NCI-H1048 (cell line): ENCODE measurements around the gene POLR2C.
A peak's percentile ranks its signal among the peaks of the same experiment; 100 is the strongest.
"Not testable (repeated sequence)": the region's sequence is repeated elsewhere in the genome, so short reads cannot be mapped to it uniquely, and the experiment has no call there.

Experiments used
- DNase-seq: peaks from one replicate; lab custom pipeline; 2025; lab: John Stamatoyannopoulos, UW

POLR2C gene

DNA sequence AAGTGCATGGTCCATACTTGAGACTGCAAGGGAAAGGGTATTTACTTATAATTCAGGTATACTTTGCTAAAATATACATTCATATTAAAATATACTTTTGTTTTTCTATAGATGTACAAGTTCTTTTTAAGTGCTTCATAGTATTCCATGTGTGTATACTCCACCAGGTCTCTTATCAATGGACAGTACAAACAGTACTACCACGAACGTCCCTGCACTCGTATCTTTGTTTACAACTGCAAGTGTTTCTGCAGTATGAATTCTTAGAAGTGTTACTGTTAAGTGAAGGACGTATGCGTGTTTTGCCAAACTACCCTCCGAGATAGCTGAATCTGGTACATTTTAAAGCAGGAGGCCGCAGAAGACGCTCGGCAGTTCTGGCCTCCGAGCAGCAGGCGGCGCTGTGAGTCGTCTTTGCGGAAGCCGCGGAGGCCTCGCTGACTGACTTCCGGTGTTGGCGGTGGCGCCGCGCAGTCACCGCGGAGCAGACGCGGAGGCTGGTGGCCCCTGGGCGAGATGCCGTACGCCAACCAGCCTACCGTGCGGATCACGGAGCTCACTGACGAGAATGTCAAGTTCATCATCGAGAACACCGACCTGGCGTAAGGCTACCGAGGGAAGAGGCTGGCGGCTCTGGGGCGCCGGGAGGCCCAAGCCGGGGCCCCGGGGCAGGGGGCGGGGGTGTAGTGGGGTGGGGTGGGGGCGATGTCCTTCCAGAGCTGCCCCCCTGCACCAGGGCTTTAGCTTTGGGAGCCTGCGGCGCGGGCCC lies at the start of gene POLR2C:
Gene POLR2C (plus strand): TSS at position 471 of the 769 bp plus-strand sequence. CDS start 46 bp downstream, at position 517.
- DNase-seq = peak; percentile 12

DNA sequence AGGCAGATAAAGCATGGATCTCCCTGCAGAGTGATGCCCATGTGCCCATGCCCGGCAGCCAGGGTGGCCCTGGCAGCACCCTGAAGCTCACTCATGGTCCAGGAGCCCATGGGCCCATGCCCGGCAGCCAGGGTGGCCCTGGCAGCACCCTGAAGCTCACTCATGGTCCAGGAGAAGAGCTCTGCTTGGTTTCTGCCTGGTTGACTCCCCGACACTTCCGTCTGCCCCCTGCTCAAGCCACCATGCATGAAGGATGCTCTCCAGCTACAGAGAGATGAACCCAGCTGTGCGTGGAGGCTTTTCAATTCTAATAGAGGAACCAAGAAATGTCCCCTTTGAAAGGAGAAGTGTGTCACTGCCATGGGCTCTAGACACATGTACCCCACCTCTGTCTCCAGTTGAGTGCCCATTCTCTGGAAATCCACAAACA lies 49.2 kb upstream of the POLR2C start:
- DNase-seq = no peak

DNA sequence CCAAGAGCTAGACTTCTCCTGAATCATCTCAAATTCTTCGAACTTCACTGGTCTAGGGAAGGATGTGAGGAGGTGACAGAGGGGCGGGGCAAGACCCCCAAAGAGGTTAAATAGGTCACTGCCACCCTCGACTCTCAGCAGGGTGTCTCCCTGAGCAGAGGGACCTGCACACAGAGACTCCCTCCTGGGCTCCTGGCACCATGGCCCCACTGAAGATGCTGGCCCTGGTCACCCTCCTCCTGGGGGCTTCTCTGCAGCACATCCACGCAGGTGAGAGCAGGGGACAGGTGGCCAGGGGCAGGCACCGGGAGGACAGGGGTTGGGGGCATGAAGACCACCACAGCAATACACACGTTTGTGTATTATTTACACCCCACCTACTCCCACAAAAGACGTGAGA lies 48.7 kb upstream of the POLR2C start:
- DNase-seq = no peak

DNA sequence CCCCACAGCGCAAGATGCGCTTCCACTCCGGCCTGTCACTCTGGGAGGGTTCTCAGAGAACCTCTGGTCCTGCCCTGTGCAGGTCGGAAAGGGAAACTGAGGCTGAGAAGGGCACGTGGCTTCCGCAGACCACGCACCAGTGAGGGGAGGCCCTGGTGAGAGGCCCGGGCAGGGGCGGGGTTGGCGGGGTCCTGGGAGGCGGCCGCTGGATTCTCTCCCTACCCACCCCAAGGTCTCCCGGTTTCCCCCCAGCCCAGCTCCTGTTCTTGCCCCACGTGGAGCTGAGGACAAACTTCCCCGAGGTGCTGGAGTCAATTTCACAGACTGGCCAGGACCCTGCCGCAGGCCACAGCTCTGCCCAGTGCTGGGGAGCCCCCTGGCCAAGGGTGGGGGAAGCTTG lies 46.4 kb upstream of the POLR2C start:
- no peak for DNase-seq

DNA sequence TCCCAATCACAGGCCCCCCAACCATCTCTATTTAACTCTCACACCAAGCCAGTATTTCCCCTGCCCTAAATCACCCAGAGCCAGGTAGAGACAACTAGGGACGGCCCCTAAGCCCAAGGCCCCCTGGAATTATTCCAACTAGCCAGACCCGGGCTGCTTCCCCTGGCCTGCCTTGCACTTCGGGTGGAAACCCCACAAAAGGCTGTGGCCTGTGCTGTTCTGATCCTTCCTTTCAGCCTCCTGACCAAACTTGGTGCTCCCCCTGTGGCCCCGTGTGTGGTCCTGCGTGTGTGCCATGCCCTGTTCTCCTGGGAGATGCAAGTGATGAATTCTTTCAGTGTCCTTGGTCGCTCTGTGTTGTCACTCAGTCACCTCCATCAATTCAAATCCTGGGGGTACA lies 43.0 kb upstream of the POLR2C start:
- no peak for DNase-seq

DNA sequence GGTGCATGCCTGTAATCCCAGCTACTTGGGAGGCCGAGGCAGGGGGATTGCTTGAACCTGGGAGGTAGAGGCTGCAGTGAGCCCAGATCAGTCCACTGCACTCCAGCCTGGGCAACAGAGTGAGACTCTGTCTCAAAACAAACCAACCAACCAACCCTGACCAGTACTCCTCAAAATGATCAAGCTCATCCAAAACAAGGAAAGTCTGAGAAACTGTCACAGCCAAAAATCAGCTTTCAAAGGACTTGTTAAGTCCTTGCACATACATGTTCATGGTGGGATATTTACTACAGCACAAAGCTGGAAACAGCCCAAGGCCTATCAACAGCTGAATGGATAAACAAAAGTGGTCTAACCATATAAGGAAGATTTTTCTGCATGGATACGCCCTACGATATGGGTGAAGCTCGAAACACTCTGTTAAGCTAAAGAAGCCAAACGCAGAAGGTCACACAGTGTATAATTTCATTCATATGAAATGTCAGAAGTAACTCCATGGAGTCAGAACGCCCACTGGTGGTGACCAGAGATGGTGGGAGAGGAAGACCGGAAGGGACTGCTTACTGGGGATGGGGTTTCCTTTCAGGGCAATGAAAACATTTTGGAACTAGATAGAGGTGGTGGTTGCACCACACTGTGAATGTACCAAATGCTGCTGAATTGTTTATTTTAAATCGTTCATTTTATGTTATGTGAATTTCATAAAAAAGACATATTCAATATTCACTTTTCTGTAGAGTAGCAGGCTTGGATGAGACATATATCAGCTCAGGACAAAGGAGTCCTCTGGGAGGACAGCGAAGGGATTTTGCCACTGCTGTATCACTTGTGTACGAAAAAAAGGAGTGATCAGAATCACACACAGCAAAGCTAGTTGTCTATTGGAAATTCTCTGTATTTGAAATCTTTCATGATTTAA lies 40.2 kb upstream of the POLR2C start:
- DNase-seq = no peak

DNA sequence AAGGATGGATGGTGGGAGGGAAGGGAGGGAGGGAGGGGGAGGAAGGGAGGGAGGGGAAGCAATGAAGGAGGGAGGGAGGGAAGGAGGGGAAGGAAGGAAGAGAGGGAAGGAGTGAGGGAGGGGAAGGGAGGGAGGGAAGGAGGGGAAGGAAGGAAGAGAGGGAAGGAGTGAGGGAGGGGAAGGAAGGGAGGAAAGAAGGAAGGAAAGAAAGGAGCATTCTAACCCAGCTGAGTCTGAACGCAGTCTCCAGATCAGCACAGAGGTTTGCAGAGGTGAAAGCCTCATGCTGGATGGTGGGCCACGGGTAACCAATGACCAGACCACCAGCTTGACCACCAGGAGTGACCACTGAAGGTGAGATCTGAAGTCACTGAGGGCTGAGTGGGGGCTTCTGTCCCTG lies 39.3 kb upstream of the POLR2C start:
- no peak for DNase-seq

DNA sequence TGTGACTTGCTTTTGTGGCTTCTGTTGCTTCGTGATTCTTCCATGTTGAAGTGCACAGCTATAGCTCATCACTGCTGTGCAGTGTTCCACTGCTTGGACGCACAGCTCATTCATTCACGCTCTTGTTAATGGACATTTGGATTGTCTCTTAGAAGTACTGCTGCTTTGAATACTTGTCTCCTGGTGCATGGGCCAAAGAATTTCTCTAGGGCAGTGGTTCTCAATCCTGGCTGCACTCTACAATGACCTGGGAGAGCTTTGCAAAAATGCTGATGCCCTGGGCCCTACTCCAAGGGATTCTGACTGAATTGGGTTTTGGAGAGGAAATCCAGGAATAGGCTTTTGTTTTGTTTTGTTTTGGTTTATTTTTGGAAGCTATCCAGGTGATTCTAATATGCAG lies 37.9 kb upstream of the POLR2C start:
- DNase-seq = no peak

DNA sequence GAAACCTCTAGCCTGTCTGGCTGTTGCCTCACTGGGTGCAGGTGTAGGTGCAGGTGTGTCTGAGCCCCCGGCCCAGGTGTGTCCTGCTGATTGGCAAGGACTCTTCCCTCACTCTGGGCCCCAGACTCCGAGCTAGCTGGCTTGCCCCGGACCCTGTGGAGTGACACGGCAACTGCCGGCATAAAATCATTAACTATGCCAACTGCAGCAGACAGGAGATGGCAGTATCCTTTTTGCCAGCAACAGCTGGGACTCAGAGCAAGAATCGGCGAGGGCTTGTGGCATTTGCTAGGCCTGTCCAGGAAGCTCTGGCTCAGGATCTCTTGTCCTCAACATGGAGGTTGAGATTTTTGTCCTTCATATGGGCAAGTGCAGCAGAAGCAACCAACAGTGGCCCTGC lies 36.1 kb upstream of the POLR2C start:
- no peak for DNase-seq

DNA sequence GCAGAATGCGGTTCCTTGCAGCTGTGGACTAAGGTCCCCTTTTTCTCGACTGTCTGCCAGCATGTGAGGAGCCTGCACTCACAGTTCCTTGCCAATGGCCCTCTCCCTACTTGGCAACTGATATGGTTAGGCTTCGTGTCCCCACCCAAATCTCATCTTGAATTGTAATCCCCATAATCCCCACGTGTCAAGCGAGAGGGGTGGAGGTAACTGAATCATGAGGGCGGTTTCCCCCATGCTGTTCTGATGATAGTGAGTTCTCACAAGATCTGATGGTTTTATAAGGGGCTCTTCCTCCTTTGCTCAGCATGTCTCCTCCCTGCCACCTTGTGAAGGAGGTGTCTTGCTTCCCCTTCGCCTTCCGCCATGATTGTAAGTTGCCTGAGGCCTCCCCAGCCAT lies 35.2 kb upstream of the POLR2C start:
- DNase-seq = no peak

DNA sequence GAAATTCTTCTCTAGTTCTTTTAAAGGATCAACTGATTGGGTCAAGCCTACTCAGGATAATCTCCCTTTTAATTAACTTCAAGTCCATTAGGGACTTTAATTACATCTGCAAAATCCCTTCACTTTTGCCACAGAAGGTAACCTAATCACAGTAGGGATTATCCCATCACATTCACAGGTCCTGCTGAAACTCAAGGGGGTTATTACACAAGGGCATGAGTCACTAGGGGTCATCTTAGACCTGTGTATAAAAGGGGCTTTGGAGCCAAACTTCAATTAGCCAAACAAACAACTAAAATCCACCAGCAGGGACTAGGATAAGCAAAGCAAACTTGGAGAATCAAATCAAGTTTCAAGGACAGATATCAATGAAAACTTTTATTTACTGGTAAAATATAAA lies 34.7 kb upstream of the POLR2C start:
- no peak for DNase-seq

DNA sequence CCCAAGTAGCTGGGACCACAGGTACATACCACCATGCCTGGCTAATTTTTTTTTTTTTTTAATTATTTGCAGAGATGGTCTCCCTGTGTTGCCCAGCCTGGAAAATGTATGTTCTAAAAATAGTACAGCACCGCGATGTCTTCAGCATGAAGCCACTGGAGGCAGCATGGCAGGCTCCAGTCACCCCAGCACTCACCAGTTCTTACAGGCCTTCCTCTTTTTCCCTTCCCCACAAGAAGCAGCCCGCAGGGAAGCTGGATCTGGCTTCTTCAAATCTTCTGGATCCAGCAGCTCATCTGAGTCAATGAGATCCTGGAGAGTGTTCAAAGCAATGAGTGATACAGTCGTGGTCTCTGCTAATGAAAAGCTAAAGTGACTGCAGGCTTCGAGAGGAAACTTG lies 31.5 kb upstream of the POLR2C start:
- no peak for DNase-seq

DNA sequence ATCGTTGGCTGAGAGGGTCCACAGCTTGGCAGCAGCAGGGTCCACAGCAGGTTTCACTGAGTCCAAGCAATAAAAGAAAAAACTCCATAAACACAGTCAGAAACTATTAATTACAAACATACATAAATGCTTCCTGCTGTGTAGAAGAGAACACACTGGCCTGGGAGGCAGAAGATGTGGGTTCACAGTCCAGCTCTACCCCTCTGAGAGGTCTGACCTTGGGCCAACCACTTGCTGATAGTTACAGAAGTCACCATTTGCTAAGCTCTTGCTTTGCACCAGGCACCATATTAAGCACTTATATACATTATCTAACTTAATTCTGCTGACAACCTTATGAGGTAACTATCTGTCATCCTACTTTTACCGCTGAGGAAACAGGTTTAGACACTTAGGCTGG lies 30.0 kb upstream of the POLR2C start:
- DNase-seq = no peak

DNA sequence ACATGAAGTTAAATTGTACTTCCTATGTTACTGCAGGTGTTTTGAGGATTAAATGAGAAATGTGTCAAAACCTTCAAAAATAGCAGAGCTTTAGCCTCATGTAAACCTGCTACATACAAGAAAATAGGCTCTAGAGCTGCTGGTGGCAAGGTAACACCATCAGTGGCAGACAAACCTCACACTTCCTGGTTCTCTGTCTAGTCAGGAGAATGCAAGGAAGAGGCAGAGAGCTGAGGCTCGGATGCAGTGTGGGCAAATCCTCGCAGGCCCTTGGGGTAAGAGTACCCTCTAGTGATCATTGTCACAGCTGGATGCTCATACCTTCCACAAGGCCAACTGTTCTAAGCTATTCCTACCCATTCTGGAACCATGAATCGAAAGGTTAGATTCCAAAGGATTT lies 29.5 kb upstream of the POLR2C start:
- DNase-seq = no peak

DNA sequence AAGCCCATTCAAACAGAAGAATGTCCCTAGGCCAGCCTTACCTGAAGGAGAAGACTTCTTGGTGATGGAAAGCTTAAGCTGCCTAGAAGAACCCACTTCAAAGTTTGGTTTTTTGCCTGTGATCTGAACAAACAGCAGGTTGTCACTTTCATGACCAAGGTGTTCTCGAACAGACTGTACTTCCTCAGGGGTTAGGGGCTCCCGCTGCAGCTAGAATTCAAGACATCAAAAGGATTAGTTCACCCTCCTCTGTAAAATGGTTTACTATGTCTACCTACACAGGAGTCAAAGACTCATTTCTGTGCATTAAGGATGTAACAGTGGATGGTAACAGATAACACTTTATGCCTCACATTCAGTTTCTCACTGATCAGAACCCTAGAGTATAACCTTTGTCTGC lies 28.5 kb upstream of the POLR2C start:
- DNase-seq = no peak

DNA sequence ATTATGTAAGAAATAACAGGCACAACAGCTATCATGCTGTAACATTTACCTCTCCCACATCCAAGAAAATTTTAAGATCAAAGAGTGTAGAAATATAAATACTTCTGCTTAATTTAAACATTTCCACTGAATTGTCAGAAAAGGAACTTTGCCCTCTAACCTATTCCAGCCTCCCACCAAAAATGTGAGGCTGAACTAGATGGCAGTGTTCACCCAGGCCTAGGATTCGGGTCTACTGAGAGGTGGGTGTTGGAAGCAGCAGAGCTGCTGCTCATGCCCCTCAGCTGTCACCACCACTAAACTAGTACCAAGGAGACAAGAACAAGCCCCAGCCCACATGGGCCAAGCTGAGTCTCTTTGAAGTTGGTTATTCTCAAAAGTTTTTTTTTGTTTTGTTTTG lies 26.6 kb upstream of the POLR2C start:
- no peak for DNase-seq

DNA sequence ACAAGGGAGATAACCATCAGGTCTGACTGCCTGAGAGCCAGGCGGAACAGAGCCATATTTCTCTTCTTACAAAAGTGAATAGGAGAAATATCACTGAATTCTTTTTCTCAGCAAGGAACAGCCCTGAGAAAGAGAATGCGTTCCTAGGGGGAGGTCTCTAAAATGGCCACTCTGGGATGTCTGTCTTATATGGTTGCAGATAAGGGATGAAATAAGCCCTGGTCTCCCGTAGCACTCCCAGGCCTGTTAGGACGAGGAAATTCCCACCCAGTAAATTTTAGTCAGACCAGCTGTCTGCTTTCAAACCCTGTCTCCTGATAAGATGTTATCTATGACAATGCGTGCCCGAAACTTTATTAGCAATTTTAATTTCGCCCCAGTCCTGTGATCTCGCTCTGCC lies 22.5 kb upstream of the POLR2C start:
- not testable (repeated sequence) for DNase-seq

DNA sequence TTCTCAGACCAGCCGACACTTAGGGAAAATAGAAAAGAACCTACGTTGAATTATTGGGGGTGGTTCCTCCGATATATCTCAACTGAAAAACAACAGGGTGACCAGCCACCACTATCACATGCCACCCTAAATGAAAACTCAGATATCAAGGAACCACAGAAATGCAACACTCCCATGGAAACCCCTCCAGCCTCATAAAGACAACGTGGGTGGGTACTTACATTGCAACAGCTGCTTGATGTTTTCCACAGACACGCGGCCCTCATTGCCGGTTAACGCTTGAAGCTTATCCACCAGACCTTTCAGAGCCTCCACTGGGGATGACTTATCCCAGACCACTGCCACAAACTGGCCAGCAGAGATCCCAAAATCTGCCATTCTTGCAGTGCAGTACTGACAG lies 21.9 kb upstream of the POLR2C start:
- DNase-seq = not testable (repeated sequence)

DNA sequence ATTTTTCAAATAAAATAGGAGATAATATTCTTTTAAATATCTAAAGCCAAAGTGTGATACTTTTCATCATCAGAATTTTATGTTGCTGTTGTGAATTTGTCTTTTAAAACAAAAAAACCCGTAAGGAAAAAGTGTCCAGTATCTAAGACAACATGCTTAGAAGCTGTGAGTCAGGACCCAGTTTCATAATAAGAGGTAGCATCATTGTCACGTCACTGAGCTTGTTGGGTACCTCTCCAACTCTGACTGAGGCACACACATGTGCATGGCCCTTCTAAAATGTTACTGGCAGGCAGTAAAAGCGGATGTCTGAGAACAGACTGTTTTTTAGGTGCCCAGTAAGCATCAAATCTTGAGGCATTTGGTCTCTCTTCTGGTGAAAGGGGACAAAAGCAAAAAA lies 17.8 kb upstream of the POLR2C start:
- no peak for DNase-seq

DNA sequence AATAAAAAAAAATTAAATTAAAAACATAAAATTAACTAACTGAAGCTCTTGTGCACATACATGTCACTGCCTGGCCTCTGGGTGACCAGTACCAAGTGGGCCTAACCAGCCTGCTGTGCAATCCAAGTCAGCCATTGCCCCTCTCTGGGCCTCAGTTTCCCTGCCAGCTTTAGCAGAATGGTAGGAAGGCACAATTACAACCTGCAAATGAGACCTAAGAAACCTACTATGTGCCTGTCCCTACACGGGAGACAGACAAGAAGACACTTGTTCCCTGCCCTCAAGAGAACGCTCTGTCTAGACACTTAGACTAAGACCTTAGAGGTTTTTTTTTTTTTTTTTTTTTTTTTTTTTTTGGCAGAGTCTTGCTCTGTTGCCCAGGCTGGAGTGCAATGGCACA lies 17.0 kb upstream of the POLR2C start:
- DNase-seq = no peak

DNA sequence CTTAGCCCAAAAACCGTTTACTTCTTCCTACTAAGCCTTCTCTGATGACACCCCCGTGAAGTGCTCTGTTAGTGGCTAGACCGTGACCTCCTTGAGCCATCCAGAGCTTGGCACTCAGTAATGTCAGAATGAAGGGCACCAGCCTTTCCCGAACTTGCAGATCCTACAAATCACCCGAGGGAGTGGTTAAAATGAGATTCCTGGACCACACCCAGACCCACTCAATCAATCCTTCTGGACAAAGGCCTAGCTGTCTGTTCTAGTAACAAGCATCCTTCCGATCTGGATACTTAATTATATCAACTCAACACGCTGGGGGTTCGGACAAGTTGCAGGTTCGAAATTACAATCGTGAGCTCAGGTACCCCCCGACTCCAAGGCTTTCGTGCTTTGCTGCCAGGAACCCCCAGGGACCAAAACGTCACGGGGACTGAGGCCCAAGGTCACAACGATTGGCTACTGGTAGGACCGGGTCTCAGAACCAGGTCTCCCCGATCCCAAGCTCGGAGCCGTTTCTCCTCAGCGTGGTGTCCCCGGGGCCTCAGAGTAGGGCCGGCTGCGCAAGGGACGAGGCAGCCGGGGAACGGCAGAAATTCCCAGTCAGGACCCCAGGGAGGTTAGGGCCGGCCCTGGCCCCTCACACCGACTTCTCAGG lies 15.8 kb upstream of the POLR2C start:
- no peak for DNase-seq

DNA sequence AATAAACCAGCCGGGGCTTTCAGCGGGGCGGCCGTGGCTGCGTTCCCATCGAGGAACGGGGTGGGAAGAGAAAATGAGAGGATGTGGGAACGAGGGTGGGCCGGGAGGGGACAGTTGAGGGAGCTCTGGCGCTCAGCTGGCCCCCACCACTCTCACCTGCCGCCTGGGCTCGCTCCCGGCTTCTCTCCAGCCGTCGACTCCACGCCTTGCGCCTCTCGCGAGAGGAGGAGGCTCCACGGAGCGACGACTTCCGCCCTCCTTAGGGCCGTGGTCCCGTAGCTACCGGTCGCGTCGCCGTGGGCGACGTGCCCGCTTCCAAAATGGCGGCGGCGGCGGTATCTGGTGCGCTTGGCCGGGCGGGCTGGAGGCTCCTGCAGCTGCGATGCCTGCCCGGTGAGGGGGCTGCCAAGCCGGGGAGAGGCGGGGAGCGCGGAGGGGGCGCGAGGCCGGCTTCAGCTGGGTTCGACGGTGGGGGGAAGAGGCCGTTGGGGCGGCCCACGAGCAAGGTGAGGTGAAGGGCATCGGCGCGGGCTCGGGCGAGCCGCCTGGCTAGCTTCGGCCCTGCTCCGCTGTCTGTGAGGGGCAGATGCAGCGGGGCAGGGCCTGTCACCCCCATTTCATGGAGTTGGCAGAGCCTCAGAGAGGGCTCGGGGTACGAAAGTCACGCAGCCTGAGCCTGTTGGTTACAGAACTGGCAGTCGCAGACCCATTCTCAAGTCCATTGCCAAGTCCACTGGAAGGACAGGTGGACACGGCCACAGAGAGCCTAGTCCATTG lies 15.1 kb upstream of the POLR2C start, which contains the start of the genes CIAPIN1 and COQ9:
Gene CIAPIN1 (minus strand): TSS at position 200 of the 777 bp plus-strand sequence. CDS start 6,457 bp downstream, outside the sequence.
Gene COQ9 (plus strand): TSS at position 294 of the 777 bp plus-strand sequence. CDS start 27 bp downstream, at position 321.
- DNase-seq = peak; percentile 65
